NCI-H1436 treated with DMSO at 0.1 percent for 48 hours (cell line): Measurements from ENCODE around the gene TRPM2.
"Not testable (repeated sequence)": the region's sequence is repeated elsewhere in the genome, so short reads cannot be mapped to it uniquely, and the experiment has no call there.

ENCODE experiments used
- DNase-seq: peaks from one replicate; lab custom pipeline; 2025; lab: John Stamatoyannopoulos, UW

The TRPM2 gene

GRCh38 chr21:44397431-44398031, 44.1 kb downstream of the TRPM2 start:
- no peak for DNase-seq

GRCh38 chr21:44398499-44398898, 45.1 kb downstream of the TRPM2 start:
- DNase-seq = no peak

GRCh38 chr21:44399151-44399954, 45.9 kb downstream of the TRPM2 start:
- DNase-seq = no peak

- no peak for DNase-seq
Observed at GRCh38 chr21:44399955-44400790, 46.8 kb downstream of the TRPM2 start.

GRCh38 chr21:44400791-44401385, 47.5 kb downstream of the TRPM2 start:
- no peak for DNase-seq

GRCh38 chr21:44401386-44402160, 48.2 kb downstream of the TRPM2 start:
- no peak for DNase-seq

GRCh38 chr21:44402323-44403105, 49.1 kb downstream of the TRPM2 start:
- DNase-seq = no peak

GRCh38 chr21:44403106-44404020, 49.9 kb downstream of the TRPM2 start:
- no peak for DNase-seq

GRCh38 chr21:44404482-44404881, 51.1 kb downstream of the TRPM2 start:
- DNase-seq = not testable (repeated sequence)

- DNase-seq = no peak
Observed at GRCh38 chr21:44405091-44405947, 51.9 kb downstream of the TRPM2 start.

- no peak for DNase-seq
Observed at GRCh38 chr21:44405948-44406872, 52.8 kb downstream of the TRPM2 start.

- DNase-seq = no peak
Observed at GRCh38 chr21:44406953-44407352, 53.5 kb downstream of the TRPM2 start.

GRCh38 chr21:44407493-44407892, 54.1 kb downstream of the TRPM2 start:
- no peak for DNase-seq

GRCh38 chr21:44408226-44408625, 54.8 kb downstream of the TRPM2 start:
- no peak for DNase-seq

GRCh38 chr21:44413566-44414290, 60.3 kb downstream of the TRPM2 start:
- no peak for DNase-seq

GRCh38 chr21:44414291-44415072, 61.1 kb downstream of the TRPM2 start:
- no peak for DNase-seq
